Activated T-cell treated with anti-CD3 and anti-CD28 coated beads for 24 hours (primary cell): Measurements from ENCODE around the gene PHLDB2.

Source experiments
- DNase-seq: peaks from one replicate; pipeline ENCODE4 v3.0.0-alpha.2; 2020; ENCODE audit warnings: low read depth

PHLDB2 gene

DNA sequence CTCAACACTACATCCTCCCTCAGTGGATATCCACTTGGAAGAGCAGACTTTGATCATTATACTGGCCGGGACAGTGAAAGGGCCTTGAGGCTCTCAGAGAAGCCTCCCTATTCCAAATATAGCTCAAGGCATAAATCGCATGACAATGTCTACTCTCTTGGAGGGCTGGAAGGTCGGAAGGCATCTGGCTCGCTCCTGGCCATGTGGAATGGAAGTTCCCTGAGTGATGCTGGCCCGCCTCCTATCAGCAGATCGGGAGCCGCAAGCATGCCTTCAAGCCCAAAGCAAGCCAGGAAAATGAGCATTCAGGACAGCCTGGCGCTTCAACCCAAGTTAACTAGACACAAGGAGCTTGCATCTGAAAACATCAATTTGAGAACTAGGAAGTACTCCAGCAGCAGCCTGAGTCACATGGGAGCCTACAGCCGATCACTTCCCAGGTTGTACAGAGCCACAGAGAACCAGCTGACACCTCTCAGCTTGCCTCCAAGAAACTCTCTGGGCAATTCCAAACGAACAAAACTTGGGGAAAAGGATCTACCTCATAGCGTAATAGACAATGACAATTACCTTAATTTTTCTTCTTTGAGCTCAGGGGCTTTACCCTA, 25.4 kb downstream of the PHLDB2 start:
- DNase-seq = no peak

DNA sequence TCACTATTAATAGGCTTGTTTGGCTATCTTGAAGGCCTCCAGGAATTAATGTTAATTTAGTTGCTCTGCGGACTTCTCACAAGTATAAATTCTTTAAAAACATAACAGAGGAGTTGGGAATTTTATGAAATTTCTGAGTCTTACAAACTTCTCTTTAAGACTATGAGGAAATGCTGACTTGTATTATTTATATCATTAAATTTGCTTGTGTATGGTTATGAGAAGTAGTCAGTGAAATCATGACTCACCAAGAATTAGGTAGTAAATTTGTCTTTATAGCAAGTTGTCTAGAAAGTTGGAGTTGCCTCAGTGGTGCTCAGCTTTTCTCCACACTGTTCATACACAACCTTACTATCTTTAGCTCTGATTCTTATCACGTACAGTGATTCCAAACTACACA, 26.5 kb downstream of the PHLDB2 start:
- DNase-seq = no peak

DNA sequence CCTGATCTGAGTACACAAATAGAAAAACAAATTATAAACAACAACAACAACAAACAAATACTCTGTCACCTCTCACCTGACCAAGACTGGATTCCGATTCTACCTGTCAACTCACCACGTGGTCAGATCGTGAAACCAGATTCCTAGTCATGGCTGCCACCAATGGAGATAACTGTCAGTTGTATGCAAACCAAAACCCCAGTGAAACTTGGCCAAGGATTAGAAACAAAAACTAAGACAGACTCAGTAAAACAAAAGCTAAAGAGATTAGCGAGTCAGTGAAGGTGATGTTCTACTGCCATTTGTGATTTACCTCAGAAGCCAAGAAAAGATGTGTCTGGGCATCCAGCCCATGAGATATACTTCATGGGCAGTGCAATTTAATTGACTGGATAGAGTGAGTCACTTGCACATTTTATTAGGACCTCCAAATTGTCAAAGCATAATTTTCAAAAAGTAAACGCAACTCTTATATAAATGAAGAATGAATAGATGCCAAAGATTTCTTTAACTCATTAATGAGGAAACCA, 31.1 kb downstream of the PHLDB2 start:
- no peak for DNase-seq

DNA sequence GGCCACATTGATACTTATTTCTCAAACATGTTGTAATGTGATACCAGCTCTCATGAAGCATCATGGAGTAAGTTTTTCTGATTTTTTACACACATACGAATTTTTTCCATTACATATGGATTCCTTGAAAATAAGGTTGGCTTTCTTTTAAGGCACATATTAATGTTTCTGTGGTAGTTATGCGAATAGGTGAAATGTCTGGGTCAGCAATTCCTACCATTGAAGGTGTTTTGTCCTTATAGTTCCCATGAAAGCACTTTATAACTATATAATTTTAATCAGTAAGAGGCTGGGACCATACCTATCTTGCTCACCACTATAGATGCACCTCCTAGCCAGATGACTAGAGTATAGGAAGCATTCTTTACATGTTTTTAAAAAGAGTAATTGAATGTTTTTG, 33.0 kb downstream of the PHLDB2 start:
- DNase-seq = no peak

DNA sequence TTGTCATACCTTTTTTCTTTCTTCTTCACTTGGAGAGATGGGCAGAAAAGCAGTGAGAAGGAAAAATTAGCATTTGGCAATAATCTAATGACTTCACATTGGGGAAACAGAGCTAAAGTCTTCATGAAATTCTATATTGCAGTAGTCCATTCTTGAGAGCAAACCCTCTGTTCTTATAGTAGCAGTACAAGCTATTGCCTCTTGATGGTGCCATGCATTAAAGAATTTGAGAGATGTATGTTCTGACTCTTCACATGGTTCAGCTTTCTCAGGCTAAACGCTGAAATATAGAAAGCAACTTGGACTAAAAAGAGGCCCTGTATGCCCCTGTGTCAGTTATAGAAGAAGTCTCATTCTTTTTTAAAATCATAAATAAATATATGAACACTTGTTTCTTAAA, 36.0 kb downstream of the PHLDB2 start:
- no peak for DNase-seq

DNA sequence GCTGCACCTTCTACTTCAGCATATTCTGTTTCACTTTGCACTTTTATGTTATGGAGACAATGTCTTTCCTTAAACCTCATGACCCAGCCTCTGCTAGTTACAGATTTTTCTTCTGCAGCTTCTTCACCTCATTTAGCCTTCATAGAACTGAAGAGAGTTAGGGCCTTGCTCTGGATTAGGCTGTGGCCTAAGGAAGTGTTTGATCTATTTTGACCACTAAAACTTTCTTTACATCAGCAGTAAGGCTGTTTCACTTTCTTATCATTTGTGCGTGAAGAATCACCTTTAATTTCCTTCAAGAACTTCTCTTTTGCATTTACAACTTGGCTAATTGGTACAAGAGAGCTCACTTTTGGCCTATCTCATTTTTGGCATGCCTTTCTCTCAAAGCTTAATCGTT, 40.9 kb downstream of the PHLDB2 start:
- DNase-seq = no peak

DNA sequence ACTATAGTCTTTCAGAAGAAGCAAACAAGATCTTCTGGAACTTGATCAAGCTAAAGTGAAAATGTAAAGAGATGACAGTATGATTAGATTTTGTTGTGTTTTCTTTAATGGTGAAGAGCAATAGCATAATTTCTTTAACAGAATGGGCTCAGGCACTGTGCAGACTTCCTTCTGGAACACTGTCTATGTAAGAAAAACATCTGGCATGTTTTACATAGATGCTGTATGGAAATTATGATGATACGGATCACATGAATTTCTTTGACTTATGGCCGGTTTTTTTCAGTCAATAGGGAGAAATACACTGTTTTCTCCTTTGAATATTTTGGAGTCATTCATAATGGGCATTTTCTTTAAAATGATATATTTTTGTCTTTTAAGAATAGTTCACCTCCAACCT, 42.6 kb downstream of the PHLDB2 start:
- no peak for DNase-seq

DNA sequence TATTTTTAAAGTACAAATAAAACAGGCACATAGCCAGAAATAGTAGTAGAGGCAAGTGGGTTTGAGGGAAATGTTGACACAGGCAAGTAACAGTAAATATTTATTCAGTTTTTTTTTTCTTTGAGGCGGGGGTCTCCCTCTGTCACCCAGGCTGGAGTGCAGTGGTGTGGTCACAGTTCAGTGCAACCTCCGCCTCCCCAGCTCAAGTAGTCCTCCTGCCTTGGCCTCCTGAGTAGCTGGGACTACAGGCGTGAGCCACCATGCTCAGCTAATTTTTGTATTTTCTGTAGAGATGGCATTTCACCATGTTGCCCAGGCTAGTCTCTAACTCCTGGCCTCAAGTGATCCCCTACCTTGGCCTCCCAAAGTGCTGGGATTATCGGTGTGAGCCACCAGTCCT, 43.5 kb downstream of the PHLDB2 start:
- no peak for DNase-seq

DNA sequence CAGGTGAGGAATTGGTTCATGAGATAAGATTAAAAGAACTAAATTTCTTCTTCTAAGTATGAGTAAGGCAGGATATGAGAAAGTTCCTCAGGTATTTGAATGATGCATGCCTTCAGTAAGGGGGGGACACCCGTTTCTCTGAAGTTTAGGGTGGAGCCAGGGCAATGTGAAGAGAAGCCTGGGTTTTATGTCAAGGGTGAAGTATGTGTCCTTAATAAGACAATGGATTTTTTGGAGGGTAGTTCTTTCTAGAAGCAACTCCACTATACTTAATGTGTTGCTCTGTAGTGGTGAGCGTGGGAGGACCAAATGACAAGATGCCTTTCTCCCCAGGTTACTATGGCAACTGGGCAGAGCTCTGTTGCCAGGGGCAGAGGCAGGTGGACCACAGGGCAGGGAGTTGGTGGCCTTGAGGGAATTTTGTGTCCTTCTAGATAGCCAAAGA, 44.0 kb downstream of the PHLDB2 start:
- DNase-seq = no peak

DNA sequence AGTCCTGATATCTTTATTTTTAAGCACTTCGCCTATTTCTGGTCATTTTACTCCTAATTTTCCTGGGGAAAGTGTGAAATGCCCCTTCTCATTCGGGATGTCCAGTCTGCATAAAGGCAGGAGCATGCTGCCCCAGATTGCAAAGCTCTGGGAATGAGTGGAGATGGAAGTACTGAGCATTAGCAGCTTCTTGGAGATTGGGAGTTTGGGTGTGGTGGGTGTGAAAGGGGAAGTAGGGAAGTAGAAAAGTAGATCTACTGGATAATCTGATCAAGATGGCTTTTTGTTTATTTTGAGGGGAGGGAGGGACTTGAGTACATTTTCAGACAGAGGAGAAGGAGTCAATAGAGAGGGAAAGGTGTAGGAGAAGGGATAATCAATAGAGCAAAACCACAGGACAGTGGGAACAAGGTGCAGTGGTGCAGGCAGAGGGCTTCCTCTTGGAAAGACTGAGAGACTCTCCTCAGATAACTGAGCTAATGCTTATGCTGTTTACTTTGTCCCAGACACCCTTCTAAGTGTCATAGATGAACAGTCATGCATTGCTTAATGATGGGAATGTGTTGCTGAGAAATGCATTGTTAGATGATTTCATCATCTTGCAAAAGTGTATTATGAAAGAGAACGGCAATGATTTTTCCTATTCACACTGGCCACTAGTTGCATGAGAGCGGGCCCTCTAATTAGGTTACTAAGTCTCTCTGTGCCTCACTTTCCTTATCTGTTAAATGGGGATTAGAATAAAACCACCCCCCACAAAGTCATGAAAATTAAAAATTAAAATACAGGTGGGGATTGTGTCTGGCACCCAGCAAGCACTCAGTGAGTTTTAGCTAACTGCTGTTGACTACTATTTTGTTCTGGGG, 45.5 kb downstream of the PHLDB2 start:
- DNase-seq = no peak

DNA sequence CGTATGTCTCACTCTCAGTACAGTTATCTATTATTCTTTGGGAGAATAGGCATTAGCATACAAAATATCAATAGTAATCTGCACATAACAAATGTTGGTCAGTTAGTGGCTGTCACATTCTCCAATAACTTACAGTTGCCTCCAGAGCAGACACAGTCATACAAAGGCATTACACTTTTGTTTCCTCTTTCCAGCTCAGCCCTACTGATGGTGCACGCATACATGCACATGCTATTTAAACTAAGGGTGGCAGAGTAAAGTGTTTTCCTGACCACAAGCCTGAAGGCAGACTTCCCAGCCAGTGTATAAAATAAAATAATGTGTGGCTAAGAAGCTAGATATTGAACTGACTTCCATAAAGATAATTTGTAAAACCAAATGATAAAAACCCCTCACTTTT, 47.6 kb downstream of the PHLDB2 start:
- DNase-seq = no peak

DNA sequence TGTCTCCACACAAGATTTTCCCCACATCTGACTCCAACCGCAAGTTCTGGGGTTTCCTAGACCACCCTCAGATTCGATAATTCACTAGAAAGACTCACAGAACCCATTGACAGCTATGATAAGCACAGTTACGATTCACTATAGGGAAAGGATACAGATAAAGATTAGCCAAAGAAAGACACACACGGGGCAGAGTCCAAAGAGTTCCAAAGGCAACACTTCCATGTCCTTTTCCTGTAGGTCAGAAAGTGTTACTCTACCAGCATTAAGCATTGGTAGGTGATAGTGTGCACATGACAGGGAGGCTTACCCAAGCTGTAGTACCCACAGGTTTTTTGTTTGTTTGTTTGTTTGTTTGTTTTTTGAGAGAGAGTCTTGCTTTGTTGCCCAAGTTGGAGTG, 48.1 kb downstream of the PHLDB2 start:
- no peak for DNase-seq

DNA sequence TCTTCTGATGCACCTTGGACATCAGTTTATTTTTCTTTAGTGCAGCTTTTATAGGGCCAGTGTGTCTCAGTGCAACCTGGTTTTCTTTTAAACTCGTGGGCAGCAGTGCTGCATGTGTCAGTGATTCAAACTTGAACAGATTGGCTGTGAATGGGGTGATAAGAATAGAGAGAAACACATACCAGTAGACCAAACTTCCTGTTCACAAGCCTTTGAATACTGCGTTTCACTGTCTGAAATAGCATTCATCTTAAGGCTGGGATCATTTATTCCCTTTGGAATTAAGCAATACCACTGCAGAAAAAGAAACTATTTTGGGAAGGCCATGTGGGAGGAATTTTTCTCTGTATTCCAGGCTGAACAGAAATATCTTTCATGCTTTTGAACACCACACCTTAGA, 51.7 kb downstream of the PHLDB2 start:
- no peak for DNase-seq

DNA sequence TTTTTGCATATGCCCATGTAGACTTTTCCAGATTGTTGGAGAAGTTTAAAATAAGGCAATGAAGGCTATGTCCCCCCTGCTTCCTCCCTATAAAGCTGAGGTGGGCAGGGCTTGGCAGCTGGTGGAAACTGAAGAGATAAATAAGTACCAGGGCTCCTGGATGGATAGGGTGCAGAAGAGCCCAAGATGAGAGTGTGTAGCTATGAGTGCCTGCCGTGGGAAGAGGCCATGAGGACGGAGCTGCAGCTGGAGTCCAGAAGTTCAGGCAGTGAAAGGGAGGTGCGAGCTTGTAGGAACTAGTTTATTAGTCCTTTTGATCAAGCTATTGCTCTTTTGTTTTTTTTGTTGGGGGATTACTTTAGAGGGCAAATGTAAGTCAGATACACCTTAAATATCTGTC, 52.4 kb downstream of the PHLDB2 start:
- DNase-seq = no peak

DNA sequence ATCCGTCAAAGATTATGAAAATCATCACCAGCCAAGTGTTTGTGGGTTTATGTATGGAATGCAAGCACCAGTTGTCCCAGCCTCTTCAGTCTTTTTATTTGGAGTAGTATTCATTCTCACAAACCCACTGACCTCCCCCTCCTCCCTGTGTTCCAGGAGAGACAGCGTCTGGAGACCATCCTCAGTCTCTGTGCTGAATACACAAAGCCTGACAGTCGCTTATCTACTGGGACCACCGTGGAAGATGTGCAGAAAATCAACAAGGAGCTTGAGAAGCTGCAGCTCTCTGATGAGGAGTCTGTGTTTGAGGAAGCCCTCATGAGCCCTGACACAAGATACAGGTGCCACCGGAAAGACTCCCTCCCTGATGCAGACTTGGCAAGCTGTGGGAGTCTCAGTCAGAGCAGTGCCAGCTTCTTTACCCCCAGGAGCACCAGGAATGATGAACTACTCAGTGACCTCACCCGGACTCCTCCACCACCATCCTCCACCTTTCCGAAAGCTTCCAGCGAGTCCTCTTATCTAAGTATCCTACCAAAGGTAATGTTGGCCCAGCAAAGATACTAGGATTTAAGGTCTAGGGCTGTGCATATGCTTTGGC, 54.2 kb downstream of the PHLDB2 start:
- DNase-seq = no peak

DNA sequence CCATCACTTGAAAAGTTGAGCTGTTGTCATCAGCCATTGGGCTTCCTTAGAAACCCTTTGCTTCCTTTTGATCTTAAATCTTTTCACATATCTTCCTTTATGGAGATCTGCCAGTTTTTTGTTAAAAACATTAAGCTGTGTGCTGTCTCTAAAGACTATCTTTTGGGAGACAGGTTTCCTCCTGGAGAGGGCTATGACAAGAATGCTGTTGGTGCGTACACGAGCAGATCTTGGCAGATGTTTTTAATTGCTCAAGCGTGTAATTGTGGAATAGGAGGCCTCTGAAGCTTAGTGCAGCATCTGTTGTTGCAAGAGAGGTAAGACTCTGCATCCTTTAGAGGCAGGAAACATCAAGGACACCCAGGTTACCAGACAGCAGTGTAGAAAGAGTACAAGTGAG, 56.8 kb downstream of the PHLDB2 start:
- DNase-seq = no peak

DNA sequence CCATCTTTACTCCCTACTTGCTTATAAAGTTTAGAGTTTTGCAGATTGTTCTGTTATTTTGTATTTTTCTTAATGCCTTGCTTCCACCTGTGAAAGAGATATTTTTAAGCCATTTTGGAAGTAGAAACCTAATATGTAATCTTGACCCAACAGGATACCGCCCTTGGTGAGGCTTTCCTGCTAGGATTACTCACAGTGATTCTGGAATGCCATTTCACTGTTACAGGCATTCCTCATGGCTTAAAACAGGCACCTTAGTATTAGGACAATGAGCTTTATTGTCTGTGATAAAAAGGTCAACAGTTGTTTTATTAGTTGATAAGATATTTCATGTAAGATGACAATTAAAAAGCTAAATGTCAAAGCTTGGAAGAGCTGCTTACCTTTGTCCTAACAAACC, 58.2 kb downstream of the PHLDB2 start:
- DNase-seq = no peak

DNA sequence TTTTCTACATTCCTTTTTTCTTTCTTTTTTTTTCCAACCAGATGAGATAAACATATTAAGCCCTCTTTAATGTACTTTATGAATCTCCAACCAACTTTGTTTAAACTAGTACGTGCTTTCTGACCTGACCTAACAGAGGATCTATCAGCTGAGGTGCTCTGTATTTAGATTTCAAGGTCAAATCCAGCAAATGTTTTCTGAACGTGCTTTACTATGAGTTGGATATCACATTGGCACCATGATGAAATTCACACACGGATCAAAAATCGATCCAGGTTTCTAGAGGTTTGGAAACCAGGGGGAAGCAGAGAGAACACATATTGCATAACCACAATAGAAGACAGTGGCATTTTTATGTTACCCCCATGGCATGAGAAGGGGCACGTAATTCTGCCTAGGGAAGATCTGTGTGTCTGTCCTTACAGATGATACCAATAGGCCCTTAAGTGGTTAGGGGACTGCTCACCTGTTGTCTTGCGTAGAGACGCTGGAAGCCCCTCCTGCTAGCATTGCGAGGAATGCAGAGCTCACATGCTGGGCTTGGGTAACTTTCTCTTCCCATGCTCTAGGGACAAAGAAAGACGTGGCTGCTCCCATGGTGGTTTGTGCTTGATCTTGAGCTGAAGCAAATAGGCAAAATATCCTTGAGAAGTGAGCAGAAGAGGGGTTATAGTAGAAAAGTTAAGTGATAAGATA, 60.5 kb downstream of the PHLDB2 start:
- no peak for DNase-seq

DNA sequence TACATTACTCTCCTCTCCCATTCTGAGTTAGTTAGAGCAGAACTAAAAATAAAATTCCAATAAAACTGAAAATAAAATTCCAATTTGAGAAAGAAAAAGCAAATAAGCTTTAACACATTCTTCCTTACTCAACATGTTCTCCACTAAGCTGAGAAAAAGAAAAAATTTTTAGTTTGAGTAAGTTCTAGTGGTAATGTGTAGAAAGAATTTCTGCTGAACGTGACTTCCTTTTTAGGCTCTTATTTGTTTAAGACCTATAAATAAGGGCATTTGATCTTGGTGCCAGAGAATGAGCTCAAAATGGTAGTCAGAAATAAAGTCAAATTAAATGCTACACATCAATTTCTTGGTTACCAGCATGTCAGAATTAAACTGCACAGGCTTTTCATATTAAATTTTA, 62.1 kb downstream of the PHLDB2 start:
- no peak for DNase-seq

DNA sequence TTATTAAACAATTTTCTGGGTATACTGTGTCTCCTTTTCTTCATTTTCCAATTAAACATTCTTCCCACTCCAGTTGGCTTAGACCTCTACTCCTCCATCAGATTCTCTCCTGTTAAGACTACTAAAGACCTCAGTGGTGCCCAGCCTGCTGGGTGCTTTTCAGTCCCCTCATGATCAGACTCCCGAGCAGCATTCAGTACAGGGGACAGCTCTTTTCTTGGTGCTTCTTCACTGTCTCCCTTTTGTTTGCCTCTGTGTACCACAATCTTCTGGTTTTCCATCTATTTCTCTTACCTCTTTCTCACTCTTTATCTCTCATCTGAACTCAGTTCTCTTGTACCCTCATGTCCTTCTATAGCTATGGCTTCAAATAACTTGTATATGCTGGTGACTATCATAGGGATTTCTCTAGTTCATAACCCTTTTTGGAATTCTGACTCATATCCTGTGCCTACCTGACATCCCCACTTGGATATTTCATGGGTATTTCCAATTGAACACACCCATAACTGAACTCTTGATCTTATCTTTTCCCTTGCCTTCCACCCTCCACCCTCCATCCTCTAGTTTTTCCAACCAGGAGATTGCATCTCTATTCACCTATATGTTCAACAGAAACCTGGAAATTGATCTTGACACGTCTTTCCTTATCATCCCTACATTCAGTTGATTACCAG, 64.2 kb downstream of the PHLDB2 start:
- no peak for DNase-seq

DNA sequence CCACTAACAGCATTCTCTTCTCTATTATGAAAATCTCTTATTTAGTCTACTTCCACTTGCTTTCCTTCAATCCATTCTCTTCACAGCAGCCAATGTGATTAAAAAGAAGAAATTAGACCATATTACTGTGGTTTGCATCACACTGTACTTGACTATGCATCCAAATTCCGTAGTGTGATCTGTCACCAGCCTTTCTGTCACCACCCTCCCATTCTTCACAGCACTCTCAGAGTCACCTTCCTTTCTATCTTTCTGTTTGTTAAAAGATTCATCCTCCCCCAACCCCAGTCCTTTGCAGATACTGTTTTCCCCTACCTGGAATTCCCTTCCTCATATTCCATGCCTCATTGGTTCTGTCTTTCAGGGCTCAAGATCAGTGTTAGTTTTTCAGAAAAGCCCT, 64.7 kb downstream of the PHLDB2 start:
- no peak for DNase-seq

DNA sequence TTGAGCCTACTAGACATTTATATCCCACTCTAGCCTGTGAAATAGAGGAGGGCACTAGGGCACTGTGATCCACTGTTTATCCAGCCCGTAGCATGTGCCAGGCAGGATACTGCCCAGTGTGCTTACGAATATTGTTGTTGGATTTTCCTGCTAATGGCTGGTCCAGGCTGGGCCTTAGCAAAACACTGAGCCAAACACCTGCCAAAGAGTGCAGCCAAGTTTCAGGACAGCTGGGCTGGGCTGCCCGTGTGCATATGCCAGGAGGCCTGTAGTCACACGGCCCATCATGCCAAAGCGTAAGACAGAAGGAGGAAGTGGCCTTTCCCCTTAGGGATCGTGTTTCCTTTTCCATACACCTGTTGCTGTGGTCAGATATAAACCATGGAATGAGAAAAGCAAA, 65.2 kb downstream of the PHLDB2 start:
- DNase-seq = no peak
